Placental epithelial cell (primary cell): ENCODE data around the gene APMAP. TPM values are rescaled to one million over a fixed set of nuclear protein-coding genes. Genes with fewer than 3 reads are reported as not detected.

ENCODE experiments used
- small RNA-seq: library from RNA; depleted of rRNA; stranded (forward); fragments of <200 nt; gene quantifications from one replicate; pipeline ENCODE3, GENCODE V24; 2012
- total RNA-seq: library from RNA; depleted of rRNA; stranded (reverse); fragments of >200 nt; gene quantifications from 2 replicates; pipeline ENCODE4 v1.2.3, GENCODE V29; 2012

Gene APMAP
- 55.0 and 62.4 TPM in 2 replicates for total RNA-seq

GRCh38 chr20:24992487-24993205 lies at the start of gene APMAP:
TSS of gene APMAP (minus strand) at chr20:24992751. CDS start at chr20:24992688, 63 bp downstream.

GRCh38 chr20:24948939-24949679 lies 43.4 kb downstream of the APMAP start, which contains the start of gene CST7:
TSS of gene CST7 (plus strand) at chr20:24949269. CDS start at chr20:24949506, 237 bp downstream.

Small RNAs within 50 kb of the gene (small RNA-seq; reads per million reads assigned to genes)
- not detected for gene RNU6-1257P

Other genes with a start within 250 kb of the APMAP start
- not detected in 2 replicates for gene CST7, start 43.5 kb downstream of the APMAP start, total RNA-seq
- gene ACSS1, start 65.4 kb upstream of the APMAP start, total RNA-seq: 4.7 and 7.5 TPM in 2 replicates
- gene VSX1, start 89.4 kb upstream of the APMAP start, total RNA-seq: not detected in 2 replicates
- 16.9 and 23.6 TPM in 2 replicates for gene ENTPD6, start 203.0 kb upstream of the APMAP start, total RNA-seq